HepG2 (cell line): Measurements from ENCODE around the gene UQCC5. TPM values are rescaled to one million over a fixed set of nuclear protein-coding genes. Genes with fewer than 3 reads are reported as not detected.

Source experiments
- CBX1 ChIP-seq: IDR thresholded peaks from one replicate; pipeline ENCODE4 v1.6.1; 2016; ENCODE audit warnings: antibody characterized with exemption, low read depth
- CSRNP2 ChIP-seq: sonication (generic); formaldehyde crosslinking; conservative IDR thresholded peaks from 2 replicates; pipeline ENCODE4 v1.8.0; 2022; ENCODE audit warnings: low read depth, missing genetic modification reagents
- FOXK2 ChIP-seq: fragments of 450-650 bp; IDR thresholded peaks from 2 replicates; pipeline ENCODE4 v1.6.1; 2016
- FOXP1 ChIP-seq, 2 experiments: fragments of 450-650 bp in 1 of 2; IDR thresholded peaks; 2 replicates each; pipeline ENCODE4 v1.6.1; 2017 to 2018; ENCODE audit warnings: antibody characterized with exemption in 1 of 2
- HMGXB4 ChIP-seq, 2 experiments: sonication (generic) in 1 of 2; formaldehyde crosslinking in 1 of 2; IDR thresholded peaks; 2 replicates each; pipeline versions ENCODE4 v1.4.0 to v1.6.1; 2018 to 2020; ENCODE audit warnings: missing genetic modification reagents in 2 of 2, borderline replicate concordance in 1 of 2, low read depth in 1 of 2, mild to moderate bottlenecking in 1 of 2, missing biosample characterization in 1 of 2
- HNRNPL ChIP-seq: fragments of 200-400 bp; formaldehyde crosslinking; IDR thresholded peaks from 2 replicates; pipeline ENCODE4 v1.6.1; 2017; ENCODE audit warnings: mild to moderate bottlenecking, low read depth, low read length
- NFIC ChIP-seq: IDR thresholded peaks from 2 replicates; pipeline ENCODE4 v1.6.1; 2012; ENCODE audit warnings: mild to moderate bottlenecking, low read length, inconsistent platforms
- PBX2 ChIP-seq: IDR thresholded peaks from 2 replicates; pipeline ENCODE4 v1.6.1; 2016; ENCODE audit warnings: control low read depth
- SAP130 ChIP-seq: IDR thresholded peaks from 2 replicates; pipeline ENCODE4 v1.6.1; 2016; ENCODE audit warnings: low read depth
- SOX5 ChIP-seq: IDR thresholded peaks from 2 replicates; pipeline ENCODE4 v1.6.1; 2016; ENCODE audit warnings: borderline replicate concordance
- SP2 ChIP-seq: sonication (generic); formaldehyde crosslinking; IDR thresholded peaks from 2 replicates; pipeline ENCODE4 v1.5.1; 2020; ENCODE audit warnings: mild to moderate bottlenecking, missing genetic modification reagents
- THYN1 ChIP-seq: sonication (generic); formaldehyde crosslinking; IDR thresholded peaks from 2 replicates; pipeline ENCODE4 v1.8.1; 2023; ENCODE audit warnings: low read depth, mild to moderate bottlenecking, moderate library complexity, missing genetic modification reagents, borderline replicate concordance
- ZBTB2 ChIP-seq: sonication (generic); formaldehyde crosslinking; IDR thresholded peaks from 2 replicates; pipeline ENCODE4 v1.8.0; 2022; ENCODE audit warnings: low read depth, missing genetic modification reagents
- ZBTB43 ChIP-seq: sonication (generic); formaldehyde crosslinking; conservative IDR thresholded peaks from 2 replicates; pipeline ENCODE4 v1.4.0; 2020; ENCODE audit warnings: missing genetic modification reagents
- ZNF12 ChIP-seq: sonication (generic); formaldehyde crosslinking; IDR thresholded peaks from 2 replicates; pipeline ENCODE4 v1.5.0; 2020; ENCODE audit warnings: missing genetic modification reagents
- ZNF3 ChIP-seq: IDR thresholded peaks from 2 replicates; pipeline ENCODE4 v1.7.0; 2017; ENCODE audit warnings: inconsistent platforms
- ZNF343 ChIP-seq: sonication (generic); formaldehyde crosslinking; IDR thresholded peaks from 2 replicates; pipeline ENCODE4 v1.4.0; 2020; ENCODE audit warnings: mild to moderate bottlenecking, missing genetic modification reagents
- ZNF619 ChIP-seq: sonication (generic); formaldehyde crosslinking; IDR thresholded peaks from 2 replicates; pipeline ENCODE4 v1.4.0; 2020; ENCODE audit warnings: mild to moderate bottlenecking, missing genetic modification reagents
- ZNF773 ChIP-seq: sonication (generic); formaldehyde crosslinking; IDR thresholded peaks from 2 replicates; pipeline ENCODE4 v1.4.0; 2020; ENCODE audit warnings: missing genetic modification reagents, borderline replicate concordance
- ZNF790 ChIP-seq: sonication (generic); formaldehyde crosslinking; IDR thresholded peaks from 2 replicates; pipeline ENCODE4 v1.8.0; 2022; ENCODE audit warnings: missing genetic modification reagents, mild to moderate bottlenecking, borderline replicate concordance
- ZSCAN5A ChIP-seq: sonication (generic); formaldehyde crosslinking; IDR thresholded peaks from 2 replicates; pipeline ENCODE4 v1.8.0; 2022; ENCODE audit warnings: mild to moderate bottlenecking, missing genetic modification reagents, borderline replicate concordance
- polyA plus RNA-seq, 8 experiments: library from polyadenylated mRNA; depleted of rRNA in 3 of 8; stranded (reverse) in 7 of 8; unstranded in 1 of 8; fragments of >200 nt; fragmentation: Illumina TruSeq in 4 of 8; extraction: Trizol in 4 of 8; gene quantifications; 2 replicates each; pipeline versions ENCODE4 v1.2.1 to v1.2.3, GENCODE V29; 2011 to 2016; ENCODE audit warnings: low read depth in 4 of 8, missing spikeins in 1 of 8, mixed read lengths in 1 of 8; ENCODE audit not compliant: insufficient read depth in 1 of 8
- total RNA-seq, 5 experiments: library from RNA; depleted of rRNA; stranded (reverse); fragments of >200 nt; fragmentation: Illumina TruSeq; extraction: Trizol; gene quantifications; 2 replicates each; pipeline ENCODE4 v1.2.3, GENCODE V29; 2016; ENCODE audit warnings: low read depth in 1 of 5

The UQCC5 gene
- total and polyA plus RNA-seq, 2 of the 13 experiments (the other 11 are each of a cell fraction or from before 2014, with no cell fraction given): 15.4 to 29.5 TPM

- TF ChIP-seq HMGXB4 (CRISPR knock-in tag; IDR thresholded peaks at IDR 0.05; ENCODE audit: borderline replicate concordance in 1 of 2, low read depth in 1 of 2): peak; percentile 82 to 84; a peak in 3 of 4 replicates
- peak; percentile 85 for TF ChIP-seq SP2 (CRISPR knock-in tag)
- peak; percentile 96 for TF ChIP-seq ZNF343 (CRISPR knock-in tag)
- TF ChIP-seq CSRNP2: no peak
- TF ChIP-seq CBX1: no peak
- TF ChIP-seq NFIC: no peak
- no peak for TF ChIP-seq ZNF12 (CRISPR knock-in tag)
- TF ChIP-seq FOXP1 (IDR thresholded peaks at IDR 0.05): no peak
- no peak for TF ChIP-seq FOXP1 (CRISPR knock-in tag; IDR thresholded peaks at IDR 0.05)
- peak; percentile 95 for TF ChIP-seq SAP130
- no peak for TF ChIP-seq PBX2 (CRISPR knock-in tag)
- TF ChIP-seq SOX5 (CRISPR knock-in tag): no peak
- peak; percentile 98; the same call in 1 of the 2 replicates for TF ChIP-seq ZNF790 (CRISPR knock-in tag)
- no peak for TF ChIP-seq ZNF773 (CRISPR knock-in tag)
- no peak for TF ChIP-seq ZNF619
- 0 out of 2 replicates have a peak, but pooled peaks have one; percentile 13 for TF ChIP-seq ZSCAN5A (CRISPR knock-in tag)
- peak; percentile 48 for TF ChIP-seq ZBTB43 (CRISPR knock-in tag)
- TF ChIP-seq FOXK2: no peak
- TF ChIP-seq ZNF3 (CRISPR knock-in tag): 0 out of 2 replicates have a peak, but pooled peaks have one; percentile 14
- no peak for TF ChIP-seq HNRNPL
- 0 out of 2 replicates have a peak, but pooled peaks have one; percentile 43 for TF ChIP-seq THYN1 (CRISPR knock-in tag)
- TF ChIP-seq ZBTB2: peak; percentile 44; the same call in 1 of the 2 replicates
Measured at GRCh38 chr3:52536369-52537164, at the start of gene UQCC5 (continued).
